Measurements from ENCODE around the gene CDK15. TPM values are rescaled to one million over a fixed set of nuclear protein-coding genes. Genes with fewer than 3 reads are reported as not detected.

Gene CDK15
- total RNA-seq, 2 donors from 2014 or later, result 1.2 TPM; not detected in 1

DNA sequence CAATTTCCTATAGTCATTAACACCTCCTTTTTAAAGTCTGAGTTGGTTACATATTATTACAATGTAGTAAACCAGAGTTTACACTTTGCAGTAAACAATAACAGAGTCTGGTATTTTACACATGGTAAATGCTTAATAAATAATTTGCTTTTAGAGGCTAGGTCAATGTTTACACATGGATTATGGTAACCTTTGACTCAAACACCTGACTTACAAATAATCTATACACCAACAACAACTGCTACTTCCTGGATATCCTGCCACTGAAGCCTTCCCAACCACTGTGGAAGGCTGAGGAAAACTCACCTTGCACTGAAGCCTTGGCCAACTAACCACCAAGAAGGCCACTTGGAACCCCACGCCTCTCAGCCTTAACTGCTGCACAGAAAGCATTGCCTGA is 31.0 kb upstream of the CDK15 start:
- Histone ChIP-seq H3K4me3 (no peak overlapping the region), H3K27me3 (replicated peaks; ENCODE audit: insufficient read depth) (no peaks in the 10 kb centered on the region), H3K27ac (no peak overlapping the region), H3K36me3 (no peaks in the 10 kb centered on the region), H3K9me3 (no peaks in the 10 kb centered on the region), H3K4me1 (replicated peaks) (no peaks in the 10 kb centered on the region)
- WGBS, result 100% methylated on average over 1 of the region's 1 CpG
- TF ChIP-seq POLR2AphosphoS5 (IDR thresholded peaks at IDR 0.05) (no peak), CTCF (IDR thresholded peaks at IDR 0.05) (no peak), POLR2A (IDR thresholded peaks at IDR 0.05) (no peak)
- no peak for DNase-seq (ENCODE audit: low spot score)
- intact Hi-C loops (cut with DNase I), result no loop called here

DNA sequence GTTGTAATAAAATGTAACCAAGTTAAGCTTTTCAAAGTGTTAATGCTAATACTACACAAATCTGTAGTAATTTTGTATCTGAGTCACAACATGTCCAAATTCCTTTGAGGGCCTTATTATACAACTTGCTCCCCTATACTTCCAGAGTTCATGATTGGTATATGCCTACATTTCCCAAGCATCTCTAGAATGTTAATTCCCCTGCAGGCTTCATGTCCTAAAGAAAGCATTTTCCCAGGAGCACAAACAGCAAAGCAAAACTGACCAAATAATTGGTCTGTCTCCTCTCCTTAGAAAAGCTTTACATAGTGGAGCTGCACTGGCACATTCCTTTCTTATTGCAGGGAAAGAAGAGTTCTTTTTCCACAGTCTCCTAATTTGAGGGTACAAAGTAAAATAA is 29.3 kb upstream of the CDK15 start:
- H3K9me3 ChIP-seq, result no peaks in the 10 kb centered on the region
- intact Hi-C loops (cut with DNase I), result no loop called here
- no peak overlapping the region for H3K27ac ChIP-seq
- no peaks in the 10 kb centered on the region for H3K36me3 ChIP-seq
- H3K27me3 ChIP-seq (replicated peaks; ENCODE audit: insufficient read depth), result no peaks in the 10 kb centered on the region
- DNase-seq (ENCODE audit: low spot score), result no peak
- H3K4me3 ChIP-seq, result no peak overlapping the region
- no peak for TF ChIP-seq CTCF (IDR thresholded peaks at IDR 0.05)
- TF ChIP-seq POLR2A (IDR thresholded peaks at IDR 0.05), result no peak
- TF ChIP-seq POLR2AphosphoS5 (IDR thresholded peaks at IDR 0.05), result no peak
- H3K4me1 ChIP-seq (replicated peaks), result no peaks in the 10 kb centered on the region

GRCh38 chr2:201777869-201778268 is 28.5 kb upstream of the CDK15 start:
- Histone ChIP-seq H3K27ac (no peak overlapping the region), H3K9me3 (no peaks in the 10 kb centered on the region), H3K4me3 (no peak overlapping the region), H3K36me3 (no peaks in the 10 kb centered on the region), H3K4me1 (replicated peaks) (no peaks in the 10 kb centered on the region), H3K27me3 (replicated peaks; ENCODE audit: insufficient read depth) (no peaks in the 10 kb centered on the region)
- DNase-seq (ENCODE audit: low spot score), result no peak
- intact Hi-C loops (cut with DNase I), result no loop called here
- no peak for TF ChIP-seq POLR2A (IDR thresholded peaks at IDR 0.05)
- TF ChIP-seq POLR2AphosphoS5 (IDR thresholded peaks at IDR 0.05), result no peak
- no peak for TF ChIP-seq CTCF (IDR thresholded peaks at IDR 0.05)

GRCh38 chr2:201779901-201780673 is 26.2 kb upstream of the CDK15 start:
- Histone ChIP-seq H3K36me3 (no peaks in the 10 kb centered on the region), H3K4me3 (peak overlapping the region; percentile 71 to 86), H3K27me3 (replicated peaks; ENCODE audit: insufficient read depth) (no peaks in the 10 kb centered on the region), H3K4me1 (replicated peaks) (no peaks in the 10 kb centered on the region), H3K9me3 (no peaks in the 10 kb centered on the region), H3K27ac (peak overlapping the region; percentile 81 to 84)
- intact Hi-C loops (cut with DNase I), result loop anchor here (5.0 kb wide), 1 partner anchor 252 kb away; the partner anchor contains the start of gene FZD7
- TF ChIP-seq POLR2A (IDR thresholded peaks at IDR 0.05), result no peak
- TF ChIP-seq POLR2AphosphoS5 (IDR thresholded peaks at IDR 0.05), result no peak
- no peak for TF ChIP-seq CTCF (IDR thresholded peaks at IDR 0.05)
- DNase-seq (ENCODE audit: low spot score), result peak; percentile 8
- 4% methylated on average over 22 of the region's 22 CpGs for WGBS

Data from prostate gland (tissue), 2 donors.